Progenitor cell of endocrine pancreas (in vitro differentiated cells): Measurements from ENCODE around the gene ZYG11A. TPM values are rescaled to one million over a fixed set of nuclear protein-coding genes. Genes with fewer than 3 reads are reported as not detected.
"Not testable (repeated sequence)": the region's sequence is repeated elsewhere in the genome, so short reads cannot be mapped to it uniquely, and the experiment has no call there.

Source experiments
- DNase-seq: peaks from one replicate; pipeline ENCODE4 v3.0.0; 2021; ENCODE audit warnings: low spot score; ENCODE audit not compliant: unreplicated experiment
- H3K27ac Mint-ChIP-seq: 2 replicates; pipeline ENCODE4 v1.8.0; 2021; ENCODE audit warnings: mild to moderate bottlenecking, moderate library complexity, mixed read lengths
- H3K27me3 Mint-ChIP-seq: 2 replicates; pipeline ENCODE4 v1.8.0; 2021; ENCODE audit warnings: mixed read lengths
- H3K36me3 Mint-ChIP-seq: 2 replicates; pipeline ENCODE4 v1.8.0; 2022; ENCODE audit warnings: mixed read lengths; ENCODE audit not compliant: insufficient read depth
- H3K4me1 Mint-ChIP-seq: 2 replicates; pipeline ENCODE4 v1.8.0; 2021; ENCODE audit warnings: low read depth, mixed read lengths
- H3K4me3 Mint-ChIP-seq: 2 replicates; pipeline ENCODE4 v1.8.0; 2021; ENCODE audit warnings: low read depth, mild to moderate bottlenecking, moderate library complexity, mixed read lengths
- H3K9me3 Mint-ChIP-seq: 2 replicates; pipeline ENCODE4 v1.8.0; 2021; ENCODE audit warnings: low read depth, mixed read lengths
- CTCF ChIP-seq: fragments of 200-600 bp; sonication (generic); IDR thresholded peaks from one replicate; pipeline ENCODE4 v1.5.0; 2021; ENCODE audit warnings: antibody characterized with exemption, mild to moderate bottlenecking; ENCODE audit not compliant: unreplicated experiment
- total RNA-seq: library from RNA; stranded (reverse); gene quantifications from 2 replicates; pipeline ENCODE4 v1.2.1, GENCODE V29; 2021

Gene ZYG11A
- total RNA-seq, 1 donor from 2014 or later: not detected

DNA sequence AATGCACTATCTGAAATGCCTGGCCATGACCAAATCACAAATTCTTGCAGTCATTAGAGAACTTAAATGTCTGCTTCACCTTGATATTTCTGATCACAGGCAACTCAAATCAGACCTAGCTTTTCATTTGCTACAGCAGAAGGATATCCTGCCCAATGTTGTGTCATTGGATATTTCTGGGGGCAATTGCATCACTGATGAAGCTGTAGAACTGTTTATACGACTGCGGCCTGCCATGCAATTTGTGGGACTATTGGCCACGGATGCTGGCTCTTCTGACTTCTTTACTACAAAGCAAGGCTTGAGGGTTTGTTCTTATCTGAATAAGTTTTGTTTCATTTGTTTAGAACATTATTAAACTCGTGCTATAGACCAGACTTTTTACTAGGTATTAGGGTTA lies 14.9 kb downstream of the ZYG11A start:
- no peak overlapping the region for H3K27ac Mint-ChIP-seq
- no peaks in the 10 kb centered on the region for H3K27me3 Mint-ChIP-seq
- H3K9me3 Mint-ChIP-seq: no peaks in the 10 kb centered on the region
- H3K4me1 Mint-ChIP-seq: no peaks in the 10 kb centered on the region
- DNase-seq: no peak
- no peak for TF ChIP-seq CTCF
- no peaks in the 10 kb centered on the region for H3K36me3 Mint-ChIP-seq
- no peak overlapping the region for H3K4me3 Mint-ChIP-seq

DNA sequence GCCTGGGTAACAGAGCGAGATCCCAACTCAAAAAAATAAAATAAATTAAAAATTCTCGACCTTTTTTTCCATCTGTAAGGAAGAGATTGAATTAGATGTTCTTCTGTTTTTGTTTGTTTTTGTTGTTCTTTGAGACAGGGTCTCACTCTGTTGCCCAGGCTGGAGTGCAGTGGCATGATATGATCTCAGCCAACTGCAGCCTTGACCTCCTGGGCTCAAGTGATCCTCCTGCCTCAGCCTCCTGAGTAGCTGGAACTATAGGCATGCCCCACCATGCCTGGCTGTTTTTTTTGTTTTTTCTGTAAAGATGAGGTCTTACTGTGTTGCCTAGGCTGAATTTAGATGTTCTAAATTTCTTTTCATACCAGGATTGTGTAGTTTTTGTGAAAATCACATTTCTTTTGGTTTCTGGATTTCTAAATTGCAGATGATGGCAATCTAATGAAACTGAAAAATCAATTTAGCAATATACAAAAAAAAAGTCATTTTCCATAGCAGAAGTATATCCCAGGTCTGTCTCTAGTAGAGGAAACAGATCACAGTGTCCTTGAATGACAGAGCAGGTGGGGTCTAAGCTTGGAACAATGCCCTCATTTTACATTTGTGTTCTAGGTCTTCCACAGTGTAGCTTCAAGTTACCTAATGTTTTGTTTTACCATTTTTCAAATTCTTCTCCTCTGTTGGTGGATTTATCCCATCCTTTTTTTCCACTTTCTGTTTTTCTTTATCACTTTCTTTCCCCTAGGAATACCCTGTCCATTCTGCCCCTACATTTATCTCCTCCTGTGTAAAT lies 20.3 kb downstream of the ZYG11A start:
- H3K4me3 Mint-ChIP-seq: no peak overlapping the region
- no peak for TF ChIP-seq CTCF
- H3K4me1 Mint-ChIP-seq: peaks cover 5% of the 10 kb centered on the region
- H3K9me3 Mint-ChIP-seq: no peaks in the 10 kb centered on the region
- no peak for DNase-seq
- no peaks in the 10 kb centered on the region for H3K27me3 Mint-ChIP-seq
- H3K36me3 Mint-ChIP-seq: no peaks in the 10 kb centered on the region
- no peak overlapping the region for H3K27ac Mint-ChIP-seq

DNA sequence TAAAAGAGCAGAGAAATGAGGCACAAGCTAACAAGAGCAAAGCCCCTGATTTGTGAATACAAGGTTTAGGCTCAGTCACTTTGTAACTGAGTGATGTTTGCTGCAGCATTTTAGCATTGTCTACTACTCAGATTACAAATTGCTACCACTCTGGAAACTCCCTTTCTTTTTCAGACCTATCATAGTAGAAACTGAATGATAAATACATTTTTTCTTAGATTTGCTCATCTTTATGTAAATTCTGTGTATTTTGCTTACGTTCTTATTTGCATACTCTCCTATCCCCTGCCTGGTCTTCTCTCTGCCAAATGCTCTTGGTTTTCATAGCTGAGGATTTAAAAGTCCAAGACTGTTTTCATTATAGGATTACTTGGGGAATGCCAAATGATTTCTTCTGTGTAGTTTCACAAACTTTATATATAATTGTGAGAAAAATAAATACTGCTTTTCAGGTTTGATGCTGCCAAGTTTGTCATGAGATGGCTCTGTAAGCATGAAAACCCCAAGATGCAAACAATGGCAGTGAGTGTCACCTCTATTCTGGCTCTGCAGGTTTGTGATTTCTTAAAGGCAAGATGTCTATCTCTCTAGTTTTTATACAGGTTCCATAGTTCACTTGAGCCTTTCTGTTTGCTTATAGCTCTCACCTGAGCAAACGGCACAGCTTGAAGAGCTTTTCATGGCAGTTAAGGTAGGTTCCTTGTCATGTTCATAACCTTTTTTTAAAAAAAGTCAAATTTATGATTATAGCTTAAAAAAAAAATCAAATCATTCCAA lies 24.7 kb downstream of the ZYG11A start:
- DNase-seq: no peak
- H3K36me3 Mint-ChIP-seq: no peaks in the 10 kb centered on the region
- H3K27ac Mint-ChIP-seq: peak overlapping the region; percentile 4
- no peak for TF ChIP-seq CTCF
- no peaks in the 10 kb centered on the region for H3K27me3 Mint-ChIP-seq
- H3K4me1 Mint-ChIP-seq: peaks cover 5% of the 10 kb centered on the region
- no peak overlapping the region for H3K4me3 Mint-ChIP-seq
- no peaks in the 10 kb centered on the region for H3K9me3 Mint-ChIP-seq

- not testable (repeated sequence) for H3K9me3 Mint-ChIP-seq, DNase-seq, H3K36me3 Mint-ChIP-seq
Observed at GRCh38 chr1:52869727-52870126, 27.2 kb downstream of the ZYG11A start.

DNA sequence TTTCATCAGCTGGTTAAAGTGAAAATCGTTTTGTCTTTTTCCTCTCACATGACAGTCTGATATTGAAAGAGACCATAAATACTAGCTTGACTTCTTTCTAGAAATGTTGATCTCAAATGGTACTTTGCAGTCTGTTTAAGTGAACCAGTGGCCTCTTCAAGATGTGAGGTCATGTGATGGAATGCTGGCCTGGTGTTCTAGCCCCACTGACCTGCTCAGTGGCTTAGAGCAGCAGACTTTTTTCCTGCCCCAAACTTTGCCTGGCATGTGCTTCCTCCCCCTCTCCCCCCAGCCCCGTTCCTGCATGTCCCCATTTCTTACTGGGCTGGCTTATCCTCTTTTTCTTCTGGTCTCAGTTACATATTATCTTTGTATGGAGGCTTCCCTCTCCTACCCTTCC lies 34.3 kb downstream of the ZYG11A start:
- DNase-seq: no peak
- Mint-ChIP-seq H3K4me3 (no peak overlapping the region), H3K27me3 (no peaks in the 10 kb centered on the region), H3K27ac (no peak overlapping the region), H3K36me3 (no peaks in the 10 kb centered on the region), H3K4me1 (no peaks in the 10 kb centered on the region), H3K9me3 (no peaks in the 10 kb centered on the region)
- TF ChIP-seq CTCF: no peak

More at GRCh38 chr1:52869727-52870126, 27.2 kb downstream of the ZYG11A start:
- H3K4me1 Mint-ChIP-seq, H3K4me3 Mint-ChIP-seq, H3K27ac Mint-ChIP-seq, H3K27me3 Mint-ChIP-seq: not testable (repeated sequence)
